CD4-positive, alpha-beta T cell (primary cell): ENCODE data around the gene SHC4. TPM values are rescaled to one million over a fixed set of nuclear protein-coding genes. Genes with fewer than 3 reads are reported as not detected.

Source experiments
- ATAC-seq: fragments of 200-7000 bp; cut with Tn5 transposase; one replicate; pipeline ENCODE4 v1.10.0; 2022; ENCODE audit warnings: mild to moderate bottlenecking; ENCODE audit not compliant: poor library complexity
- CTCF ChIA-PET: fragments of 350-600 bp; sonication (Branson Sonifier 250); formaldehyde crosslinking; loops from one replicate; lab custom pipeline; 2021; ENCODE audit warnings: antibody characterized with exemption, inconsistent platforms; lab: Charles Lee
- POLR2A ChIA-PET: fragments of 350-600 bp; sonication (Branson Sonifier 250); formaldehyde crosslinking; loops from one replicate; lab custom pipeline; 2021; ENCODE audit warnings: antibody characterized with exemption, inconsistent platforms; lab: Charles Lee
- DNase-seq, 14 experiments: peaks; one replicate each; pipeline ENCODE4 v3.0.0-alpha.2; 2013 to 2020; ENCODE audit warnings: mixed read lengths in 2 of 14
- H3K27ac ChIP-seq, 2 donors: one replicate each; pipeline versions ENCODE4 v1.5.1 to v1.7.0; 2013; ENCODE audit warnings: low read length in 2 of 2, low read depth in 1 of 2, mild to moderate bottlenecking in 1 of 2
- H3K27me3 ChIP-seq, 2 experiments: 1 replicate in 1 of 2; 2 replicates in 1 of 2; pipeline versions ENCODE4 v1.6.1 to v1.7.0; 2013; ENCODE audit warnings: low read length in 2 of 2, control low read depth in 1 of 2, mild to moderate bottlenecking in 1 of 2, moderate library complexity in 1 of 2; ENCODE audit not compliant: insufficient read depth in 2 of 2, control insufficient read depth in 1 of 2
- H3K36me3 ChIP-seq: one replicate; pipeline ENCODE4 v1.6.1; 2013; ENCODE audit warnings: low read length, control low read depth; ENCODE audit not compliant: insufficient read depth
- H3K4me1 ChIP-seq: one replicate; pipeline ENCODE4 v1.6.1; 2013; ENCODE audit warnings: low read length, control low read depth; ENCODE audit not compliant: insufficient read depth
- H3K4me3 ChIP-seq: one replicate; pipeline ENCODE4 v1.5.1; 2013; ENCODE audit warnings: mild to moderate bottlenecking, low read length, moderate library complexity
- H3K9me3 ChIP-seq, 2 experiments: 1 replicate in 1 of 2; 2 replicates in 1 of 2; pipeline versions ENCODE4 v1.6.1 to v1.7.0; 2013; ENCODE audit warnings: low read length in 2 of 2, mild to moderate bottlenecking in 2 of 2, control low read depth in 1 of 2, moderate library complexity in 1 of 2; ENCODE audit not compliant: control insufficient read depth in 1 of 2, insufficient read depth in 1 of 2
- H3K27ac Mint-ChIP-seq: one replicate; pipeline ENCODE4 v1.8.0; 2020; ENCODE audit warnings: mixed read lengths
- H3K27me3 Mint-ChIP-seq: one replicate; pipeline ENCODE4 v1.8.0; 2021; ENCODE audit warnings: mixed read lengths
- H3K36me3 Mint-ChIP-seq: one replicate; pipeline ENCODE4 v1.8.0; 2021; ENCODE audit warnings: low read depth, mixed read lengths
- H3K4me1 Mint-ChIP-seq: one replicate; pipeline ENCODE4 v1.8.0; 2021; ENCODE audit warnings: low read depth, mixed read lengths
- H3K4me3 Mint-ChIP-seq: one replicate; pipeline ENCODE4 v1.8.0; 2020; ENCODE audit warnings: mild to moderate bottlenecking, mixed read lengths
- H3K9me3 Mint-ChIP-seq: one replicate; pipeline ENCODE4 v1.8.0; 2020; ENCODE audit warnings: mixed read lengths
- CTCF ChIP-seq: fragments of 200-600 bp; IDR thresholded peaks from one replicate; pipeline ENCODE4 v1.8.0; 2022; ENCODE audit warnings: antibody characterized with exemption, mild to moderate bottlenecking
- intact Hi-C, 2 experiments: fragments of 100-400 bp; cut with DNase I in 1 of 2; cut with micrococcal nuclease in 1 of 2; formaldehyde crosslinking; loops; one replicate each; pipeline versions ENCODE4 v1.15.1 to v1.9.0; 2023 to 2025; cut with DNase I, micrococcal nuclease
- total RNA-seq, 174 experiments: library from RNA in 2 of 174; stranded (reverse) in 2 of 174; gene quantifications; one replicate each; pipeline ENCODE4 v1.2.3 and lab custom pipeline; 2021 to 2026

The SHC4 gene
- total RNA-seq, 2 experiments from 2014 or later, result not detected

DNA sequence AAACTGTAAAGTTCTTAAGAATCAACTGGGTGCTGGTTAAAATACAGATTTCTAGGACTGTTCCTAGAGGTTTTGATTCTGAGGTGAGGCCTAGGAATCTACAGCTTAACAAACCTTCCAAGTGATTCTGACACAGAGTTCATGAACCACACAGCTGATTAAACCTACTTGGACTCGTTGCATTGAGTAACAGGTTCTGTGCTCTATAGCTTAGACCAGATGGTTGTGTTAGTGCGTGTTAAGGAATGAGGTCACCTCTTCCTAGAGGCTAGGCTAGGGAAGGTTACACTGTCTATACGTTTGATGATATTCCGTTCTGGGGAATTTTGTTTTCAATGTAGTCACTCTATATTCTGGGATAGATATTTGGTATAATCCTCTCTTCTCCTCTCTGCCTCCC is 63.9 kb downstream of the SHC4 start:
- CTCF ChIA-PET, result interaction anchor here (0.5 to 1.6 kb wide), 2 partner anchors 76 to 705 kb away, joined by 3 to 4 read pairs; no protein-coding TSS in a partner anchor

DNA sequence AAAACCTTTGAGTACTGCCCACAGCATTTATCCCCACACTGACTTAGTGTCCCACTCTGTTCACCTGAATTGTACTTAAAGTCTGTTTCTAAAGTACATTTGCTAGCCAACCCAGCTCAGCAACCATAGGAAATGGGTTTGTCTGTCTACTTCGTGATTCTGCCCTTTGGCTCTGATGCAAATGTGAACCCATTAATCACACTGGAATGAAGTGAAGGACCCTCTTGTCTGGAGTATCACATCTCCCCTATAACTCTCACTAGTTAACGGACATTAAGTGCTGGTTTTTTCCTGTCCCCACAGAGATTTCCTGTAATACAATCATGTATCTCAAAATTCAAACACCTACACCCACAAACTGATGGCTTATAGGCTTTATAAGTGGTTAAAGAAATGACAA is 65.3 kb downstream of the SHC4 start:
- CTCF ChIA-PET, result no interaction called here
- Histone ChIP-seq H3K4me1 (no peaks in the 10 kb centered on the region), H3K27me3 (peaks cover 6 to 7% of the 10 kb centered on the region in 2 experiments), H3K9me3 (no peaks in the 10 kb centered on the region), H3K4me3 (no peak overlapping the region), H3K27ac (no peak overlapping the region), H3K36me3 (no peaks in the 10 kb centered on the region)
- ATAC-seq (no peak), DNase-seq (no peak)
- no peaks in the 10 kb centered on the region for H3K9me3 Mint-ChIP-seq
- POLR2A ChIA-PET, result no interaction called here
- no peak overlapping the region for H3K27ac Mint-ChIP-seq
- H3K27me3 Mint-ChIP-seq, result peaks cover 27% of the 10 kb centered on the region
- no peak for TF ChIP-seq CTCF
- no peak overlapping the region for H3K4me3 Mint-ChIP-seq
- no peaks in the 10 kb centered on the region for H3K36me3 Mint-ChIP-seq
- H3K4me1 Mint-ChIP-seq, result no peaks in the 10 kb centered on the region
- intact Hi-C loops, result no loop called here

More for the DNA sequence above, 63.9 kb downstream of the SHC4 start:
- Mint-ChIP-seq H3K9me3 (no peaks in the 10 kb centered on the region), H3K27me3 (peaks cover 22% of the 10 kb centered on the region), H3K4me3 (no peak overlapping the region), H3K4me1 (no peaks in the 10 kb centered on the region), H3K36me3 (no peaks in the 10 kb centered on the region), H3K27ac (no peak overlapping the region)
- Histone ChIP-seq H3K4me3 (no peak overlapping the region), H3K36me3 (no peaks in the 10 kb centered on the region), H3K27ac (no peak overlapping the region), H3K4me1 (no peaks in the 10 kb centered on the region), H3K27me3 (peaks cover 6 to 7% of the 10 kb centered on the region in 2 experiments), H3K9me3 (no peaks in the 10 kb centered on the region)
- intact Hi-C loops, result no loop called here
- DNase-seq, result no peak
- POLR2A ChIA-PET, result no interaction called here
- no peak for TF ChIP-seq CTCF
- no peak for ATAC-seq

GRCh38 chr15:48898032-48898431 is 65.7 kb downstream of the SHC4 start:
- ATAC-seq (no peak), DNase-seq (no peak)
- no peak overlapping the region for H3K27ac Mint-ChIP-seq
- H3K4me3 ChIP-seq, result no peak overlapping the region
- no peak overlapping the region for H3K27ac ChIP-seq
- H3K4me1 ChIP-seq, result no peaks in the 10 kb centered on the region
- peaks cover 30% of the 10 kb centered on the region for H3K27me3 Mint-ChIP-seq
- ChIA-PET POLR2A (no interaction called here), CTCF (no interaction called here)
- no peaks in the 10 kb centered on the region for H3K36me3 Mint-ChIP-seq
- H3K4me1 Mint-ChIP-seq, result no peaks in the 10 kb centered on the region
- no peaks in the 10 kb centered on the region for H3K36me3 ChIP-seq
- no peaks in the 10 kb centered on the region for H3K9me3 ChIP-seq
- no peaks in the 10 kb centered on the region for H3K9me3 Mint-ChIP-seq
- no peak overlapping the region for H3K4me3 Mint-ChIP-seq
- no peak for TF ChIP-seq CTCF
- intact Hi-C loops, result no loop called here
- H3K27me3 ChIP-seq, result peaks cover 6 to 7% of the 10 kb centered on the region in 2 experiments
